Measurements from ENCODE around the gene NDUFAF8. TPM values are rescaled to one million over a fixed set of nuclear protein-coding genes. Genes with fewer than 3 reads are reported as not detected.

The NDUFAF8 gene
- total RNA-seq, 2 donors from 2014 or later, result 22.4 to 58.2 TPM

DNA sequence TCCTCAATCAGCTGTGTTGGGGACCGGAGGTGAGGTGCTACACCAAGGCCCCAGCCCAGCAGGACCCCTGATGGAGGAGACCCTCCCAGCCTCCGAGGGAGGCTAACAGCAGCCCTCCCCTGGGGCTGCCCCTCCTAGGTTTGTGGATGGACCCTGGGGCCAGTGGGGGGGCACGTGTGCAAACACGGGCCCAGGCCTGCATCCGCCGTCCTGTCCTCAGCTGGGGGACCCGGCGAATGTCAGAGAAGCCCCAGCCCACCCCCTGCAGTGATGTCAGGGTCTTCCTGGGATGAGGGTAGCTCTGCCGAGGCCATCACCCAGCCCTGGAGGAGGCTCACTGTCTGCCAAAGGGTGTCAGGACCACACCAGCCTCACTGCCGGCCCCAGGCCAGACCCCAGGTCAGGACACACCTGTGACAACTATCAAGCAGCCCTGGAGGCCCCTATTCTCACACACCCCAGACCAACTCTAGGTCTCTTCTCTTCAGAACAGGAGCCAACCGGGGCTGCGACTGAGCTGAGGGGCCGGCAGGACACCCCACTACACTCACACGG lies 43.1 kb upstream of the NDUFAF8 start:
- H3K4me3 ChIP-seq, result no peak overlapping the region
- no peaks in the 10 kb centered on the region for H3K36me3 ChIP-seq
- DNase-seq, result no peak
- H3K4me1 ChIP-seq, result no peaks in the 10 kb centered on the region
- no peak overlapping the region for H3K9ac ChIP-seq (ENCODE audit: low read depth in 2 of 2, low read length in 2 of 2)
- TF ChIP-seq, protein P1, sequence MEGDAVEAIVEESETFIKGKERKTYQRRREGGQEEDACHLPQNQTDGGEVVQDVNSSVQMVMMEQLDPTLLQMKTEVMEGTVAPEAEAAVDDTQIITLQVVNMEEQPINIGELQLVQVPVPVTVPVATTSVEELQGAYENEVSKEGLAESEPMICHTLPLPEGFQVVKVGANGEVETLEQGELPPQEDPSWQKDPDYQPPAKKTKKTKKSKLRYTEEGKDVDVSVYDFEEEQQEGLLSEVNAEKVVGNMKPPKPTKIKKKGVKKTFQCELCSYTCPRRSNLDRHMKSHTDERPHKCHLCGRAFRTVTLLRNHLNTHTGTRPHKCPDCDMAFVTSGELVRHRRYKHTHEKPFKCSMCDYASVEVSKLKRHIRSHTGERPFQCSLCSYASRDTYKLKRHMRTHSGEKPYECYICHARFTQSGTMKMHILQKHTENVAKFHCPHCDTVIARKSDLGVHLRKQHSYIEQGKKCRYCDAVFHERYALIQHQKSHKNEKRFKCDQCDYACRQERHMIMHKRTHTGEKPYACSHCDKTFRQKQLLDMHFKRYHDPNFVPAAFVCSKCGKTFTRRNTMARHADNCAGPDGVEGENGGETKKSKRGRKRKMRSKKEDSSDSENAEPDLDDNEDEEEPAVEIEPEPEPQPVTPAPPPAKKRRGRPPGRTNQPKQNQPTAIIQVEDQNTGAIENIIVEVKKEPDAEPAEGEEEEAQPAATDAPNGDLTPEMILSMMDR (IDR thresholded peaks at IDR 0.05), result no peak
- intact Hi-C loops (cut with DNase I), result no loop called here
- H3K27ac ChIP-seq, result no peak overlapping the region
- H3K9me3 ChIP-seq, result no peaks in the 10 kb centered on the region
- H3K27me3 ChIP-seq, result no peaks in the 10 kb centered on the region

DNA sequence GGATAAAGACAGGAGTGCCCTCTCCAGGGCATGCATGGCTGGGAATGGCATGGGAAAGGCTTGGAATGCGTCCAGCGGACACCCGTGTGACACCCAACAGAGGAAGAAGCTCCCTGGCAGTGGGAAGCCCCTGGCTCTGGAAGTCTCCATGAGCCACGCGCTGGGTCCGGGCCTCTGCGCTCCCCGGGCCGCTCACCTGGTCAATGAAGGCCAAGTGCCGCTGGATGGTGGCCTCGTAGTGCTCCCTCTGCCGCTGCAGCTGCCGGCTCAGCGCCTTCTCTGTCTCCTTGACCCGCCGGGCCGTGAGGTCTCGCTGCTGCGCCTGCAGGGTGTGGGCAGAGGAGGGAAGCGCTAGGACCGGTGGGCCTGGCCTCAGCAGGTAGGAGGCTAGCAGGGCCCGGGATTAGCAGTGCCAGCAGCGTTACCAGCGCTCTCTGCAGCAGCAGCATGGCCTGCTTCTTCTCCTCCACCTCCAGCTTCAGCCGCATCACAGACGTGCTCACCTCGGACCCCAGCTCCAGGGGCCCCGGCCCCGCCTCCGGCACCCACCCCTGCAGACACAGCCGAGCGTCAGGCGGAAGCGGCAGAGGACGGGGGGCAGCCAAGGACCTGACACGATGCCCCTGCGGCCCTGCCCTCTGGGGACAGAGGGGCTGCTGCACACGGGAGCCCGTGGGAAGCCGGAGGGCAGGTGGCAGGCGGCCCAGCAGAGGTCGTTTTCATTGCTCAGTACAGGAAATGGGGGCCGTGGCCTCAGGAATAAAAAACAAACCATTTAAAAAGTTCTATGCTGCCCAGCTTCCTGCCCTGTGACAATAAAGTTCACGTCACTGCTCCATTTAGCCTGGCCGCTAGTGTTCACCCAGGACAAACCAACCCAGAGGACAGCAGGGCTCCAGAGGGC lies 42.4 kb upstream of the NDUFAF8 start:
- H3K4me3 ChIP-seq, result no peak overlapping the region
- no peak for DNase-seq

DNA sequence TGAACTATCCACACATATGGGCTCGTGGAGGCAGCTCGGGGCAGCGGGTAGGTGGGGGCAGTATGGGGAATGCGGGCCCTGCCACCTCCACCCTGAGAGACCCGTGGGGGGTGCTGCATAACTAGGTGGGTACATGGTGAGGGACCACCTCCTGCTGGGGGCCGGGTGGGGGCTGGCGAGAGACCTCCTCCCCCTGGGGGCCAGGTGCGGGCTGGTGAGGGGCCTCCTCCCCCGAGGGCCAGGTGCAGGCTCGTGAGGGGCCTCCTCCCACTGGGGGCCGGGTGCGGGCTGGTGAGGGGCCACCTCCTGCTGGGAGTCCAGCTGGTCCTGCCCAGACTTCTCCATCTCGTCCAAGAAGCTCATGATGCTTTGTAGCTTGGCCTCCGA lies 41.7 kb upstream of the NDUFAF8 start:
- Histone ChIP-seq H3K36me3 (no peaks in the 10 kb centered on the region), H3K9ac (ENCODE audit: low read depth in 2 of 2, low read length in 2 of 2) (no peak overlapping the region), H3K4me3 (no peak overlapping the region), H3K9me3 (no peaks in the 10 kb centered on the region), H3K27me3 (no peaks in the 10 kb centered on the region), H3K27ac (no peak overlapping the region), H3K4me1 (no peaks in the 10 kb centered on the region)
- no peak for DNase-seq
- intact Hi-C loops (cut with DNase I), result no loop called here
- TF ChIP-seq, protein P1 (IDR thresholded peaks at IDR 0.05), result no peak

More for the DNA sequence above, 42.4 kb upstream of the NDUFAF8 start:
- Histone ChIP-seq H3K9ac (ENCODE audit: low read depth in 2 of 2, low read length in 2 of 2) (no peak overlapping the region), H3K4me1 (no peaks in the 10 kb centered on the region), H3K36me3 (no peaks in the 10 kb centered on the region), H3K27ac (no peak overlapping the region), H3K9me3 (no peaks in the 10 kb centered on the region), H3K27me3 (no peaks in the 10 kb centered on the region)
- TF ChIP-seq, protein P1 (IDR thresholded peaks at IDR 0.05), result no peak
- intact Hi-C loops (cut with DNase I), result no loop called here

DNA sequence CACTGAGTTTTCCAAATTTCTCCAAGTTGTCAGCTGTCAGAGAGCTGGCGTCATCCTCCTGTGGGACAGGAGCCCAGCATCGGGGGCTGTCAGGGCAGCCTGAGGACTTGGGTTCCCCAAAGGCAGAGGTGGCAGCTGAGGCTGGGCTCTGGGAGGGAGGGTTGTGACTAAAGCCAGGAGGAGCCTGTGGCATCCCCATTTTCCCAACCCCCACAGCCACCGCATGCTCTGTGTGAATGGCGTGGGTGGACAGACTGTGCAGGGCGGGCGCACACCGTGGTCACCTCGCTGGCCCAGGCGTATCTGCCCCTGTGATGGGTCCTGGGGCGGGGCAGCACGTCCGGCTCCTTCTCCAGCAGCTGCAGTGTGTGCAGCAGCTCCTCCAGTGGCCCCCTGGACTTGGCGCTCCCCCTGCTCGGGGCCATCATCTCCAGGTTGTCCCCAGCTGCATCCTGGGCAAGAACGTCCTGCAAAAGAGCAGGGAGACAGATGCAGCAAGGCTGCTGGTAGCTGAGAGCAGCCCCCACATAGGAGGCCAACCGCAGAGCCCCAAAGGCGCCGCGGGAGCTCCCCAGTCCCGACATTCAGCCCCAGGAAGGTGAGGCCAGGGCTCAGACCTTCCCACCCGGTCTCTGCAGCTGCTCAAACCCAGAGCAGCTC lies 41.2 kb upstream of the NDUFAF8 start:
- no peaks in the 10 kb centered on the region for H3K9me3 ChIP-seq
- no peak overlapping the region for H3K9ac ChIP-seq (ENCODE audit: low read depth in 2 of 2, low read length in 2 of 2)
- DNase-seq, result no peak
- no peak overlapping the region for H3K27ac ChIP-seq
- no peaks in the 10 kb centered on the region for H3K27me3 ChIP-seq
- no peaks in the 10 kb centered on the region for H3K36me3 ChIP-seq
- TF ChIP-seq, protein P1 (IDR thresholded peaks at IDR 0.05), result no peak
- H3K4me3 ChIP-seq, result no peak overlapping the region
- intact Hi-C loops (cut with DNase I), result no loop called here
- no peaks in the 10 kb centered on the region for H3K4me1 ChIP-seq

DNA sequence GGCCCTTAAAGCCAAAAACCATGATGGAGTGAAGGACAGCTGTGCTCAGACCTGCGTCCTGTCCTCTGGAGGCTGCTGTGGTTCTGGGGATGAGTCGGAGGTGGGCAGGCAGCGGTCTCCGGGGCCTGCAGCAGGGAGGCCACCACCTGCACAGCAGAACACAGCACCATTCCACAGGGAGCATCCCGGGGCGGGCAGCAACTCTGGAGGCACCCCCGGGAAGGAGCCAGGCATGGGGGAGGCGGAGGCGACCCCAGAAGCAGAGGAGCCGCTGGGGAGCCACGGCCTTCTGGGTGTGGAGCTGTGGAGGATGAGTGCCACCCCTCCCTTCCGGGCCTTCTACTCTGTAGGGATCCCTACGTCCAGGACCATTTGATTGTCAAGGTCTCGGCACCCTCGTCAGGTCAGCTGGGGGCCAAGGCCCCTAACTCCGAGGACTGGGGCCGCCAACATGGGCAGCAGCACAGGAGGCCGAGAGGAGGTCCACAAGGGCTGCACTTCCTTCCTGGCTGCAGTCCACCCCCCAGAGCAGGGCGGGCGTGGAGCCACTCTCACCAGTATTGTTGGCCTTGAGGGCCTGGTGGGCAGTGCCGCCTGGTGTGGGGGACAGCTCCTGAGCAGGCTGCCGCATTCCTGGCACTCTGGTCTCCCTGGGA lies 40.2 kb upstream of the NDUFAF8 start:
- H3K27ac ChIP-seq, result no peak overlapping the region
- H3K27me3 ChIP-seq, result no peaks in the 10 kb centered on the region
- DNase-seq, result no peak
- no peak overlapping the region for H3K4me3 ChIP-seq
- no peak overlapping the region for H3K9ac ChIP-seq (ENCODE audit: low read depth in 2 of 2, low read length in 2 of 2)
- H3K4me1 ChIP-seq, result no peaks in the 10 kb centered on the region
- intact Hi-C loops (cut with DNase I), result no loop called here
- TF ChIP-seq, protein P1 (IDR thresholded peaks at IDR 0.05), result no peak
- no peaks in the 10 kb centered on the region for H3K36me3 ChIP-seq
- no peaks in the 10 kb centered on the region for H3K9me3 ChIP-seq
